Breast epithelium (tissue), 3 donors: ENCODE results near the gene DLGAP3.

Experiments
- CTCF ChIP-seq, 3 donors: fragments of 450-650 bp; IDR thresholded peaks; one replicate each; pipeline ENCODE4 v1.5.1; 2016 to 2017; ENCODE audit warnings: antibody characterized with exemption in 3 of 3, mild to moderate bottlenecking in 3 of 3, moderate library complexity in 3 of 3
- POLR2A ChIP-seq: fragments of 450-650 bp; IDR thresholded peaks from one replicate; pipeline ENCODE4 v1.6.1; 2016; ENCODE audit warnings: antibody characterized with exemption, mild to moderate bottlenecking, moderate library complexity
- POLR2AphosphoS5 ChIP-seq, 3 donors: sonication (generic); formaldehyde crosslinking; IDR thresholded peaks; one replicate each; pipeline ENCODE4 v1.6.1; 2017; ENCODE audit warnings: antibody characterized with exemption in 3 of 3

GRCh38 chr1:34977858-34978257 lies 48.4 kb upstream of the DLGAP3 start:
- TF ChIP-seq CTCF (IDR thresholded peaks at IDR 0.05), result no peak
- no peak for TF ChIP-seq POLR2A
- TF ChIP-seq POLR2AphosphoS5 (IDR thresholded peaks at IDR 0.05), result no peak
